ENCODE results near the gene MAP9.
"Not testable (repeated sequence)": the region's sequence is repeated elsewhere in the genome, so short reads cannot be mapped to it uniquely, and the experiment has no call there.

MAP9 gene

DNA sequence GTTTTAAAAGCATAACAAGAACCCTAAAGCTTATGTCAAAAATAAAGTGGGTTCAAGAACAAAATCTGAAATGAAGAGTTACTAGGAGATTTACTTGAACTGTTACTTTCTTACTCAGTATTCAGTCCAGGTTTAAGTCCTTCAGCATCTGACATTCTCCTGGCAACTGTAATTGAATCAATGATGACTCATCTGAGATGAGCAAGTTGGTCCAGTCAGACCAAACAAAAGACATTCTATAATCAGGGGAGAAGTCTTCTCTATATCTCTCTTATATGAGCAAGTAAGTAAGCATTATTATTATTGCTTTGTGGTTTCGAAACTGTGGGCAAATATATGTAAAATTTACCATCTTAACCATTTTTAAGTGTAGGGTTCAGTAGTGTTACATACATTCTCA lies 34.6 kb downstream of the MAP9 start:
- no peak for DNase-seq (ENCODE audit: low read depth)

DNA sequence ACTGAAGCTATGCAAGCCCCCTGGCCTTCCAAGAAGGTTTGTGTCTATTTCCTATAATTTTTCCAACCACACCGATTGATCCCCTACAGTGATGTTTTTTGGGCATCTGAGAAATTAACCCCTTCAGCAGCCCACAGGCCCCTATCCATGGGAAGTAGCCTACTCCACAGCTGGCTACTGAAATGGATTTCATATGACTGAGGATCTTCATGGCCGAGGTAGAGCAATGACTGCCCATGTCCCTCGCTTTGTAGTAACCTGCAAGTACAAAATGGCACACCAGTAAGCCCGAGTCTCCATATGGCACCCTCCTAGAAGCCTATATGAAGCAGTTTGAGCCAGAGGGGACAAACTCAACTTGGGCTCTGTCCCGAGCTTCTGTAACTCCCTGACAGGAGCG lies 36.8 kb downstream of the MAP9 start:
- no peak for DNase-seq (ENCODE audit: low read depth)

DNA sequence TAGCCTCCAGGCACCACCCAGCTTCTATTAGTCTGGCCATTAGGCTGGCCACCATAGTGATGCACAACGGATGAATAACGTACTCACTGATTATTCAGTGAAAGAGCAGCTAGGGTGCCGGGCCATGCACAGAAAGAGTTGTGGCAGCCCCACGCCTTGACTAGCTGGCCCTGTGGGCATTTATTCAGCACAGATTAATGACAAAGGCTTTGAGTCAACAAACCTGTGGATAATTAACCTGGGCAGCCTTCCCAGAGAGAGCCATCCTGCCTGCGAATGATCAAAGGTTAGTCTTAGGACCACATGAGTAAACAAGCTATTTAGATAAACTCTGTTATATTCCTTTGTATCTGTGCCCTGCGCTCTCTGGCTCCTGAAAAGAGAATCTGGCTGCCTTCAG lies 37.2 kb downstream of the MAP9 start:
- no peak for DNase-seq (ENCODE audit: low read depth)

DNA sequence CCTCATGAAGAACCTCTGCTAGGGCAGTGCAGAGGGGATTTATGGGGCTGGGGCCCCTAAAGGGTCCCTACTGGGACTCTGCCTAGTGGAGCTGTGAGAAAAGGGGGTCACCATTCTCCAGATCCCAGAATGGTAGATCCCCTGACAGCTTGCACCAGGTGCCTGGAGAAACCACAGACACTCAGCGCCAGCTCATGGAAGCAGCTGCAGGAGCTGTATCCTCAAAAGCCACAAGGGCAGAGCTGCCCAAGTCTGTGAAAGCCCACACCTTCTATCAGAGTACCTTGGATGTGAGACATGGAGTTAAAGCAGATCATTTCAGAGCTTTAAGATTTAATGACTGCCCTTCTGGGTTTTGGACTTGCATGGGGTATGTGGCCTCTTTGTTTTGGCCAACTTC lies 38.6 kb downstream of the MAP9 start:
- no peak for DNase-seq (ENCODE audit: low read depth)

DNA sequence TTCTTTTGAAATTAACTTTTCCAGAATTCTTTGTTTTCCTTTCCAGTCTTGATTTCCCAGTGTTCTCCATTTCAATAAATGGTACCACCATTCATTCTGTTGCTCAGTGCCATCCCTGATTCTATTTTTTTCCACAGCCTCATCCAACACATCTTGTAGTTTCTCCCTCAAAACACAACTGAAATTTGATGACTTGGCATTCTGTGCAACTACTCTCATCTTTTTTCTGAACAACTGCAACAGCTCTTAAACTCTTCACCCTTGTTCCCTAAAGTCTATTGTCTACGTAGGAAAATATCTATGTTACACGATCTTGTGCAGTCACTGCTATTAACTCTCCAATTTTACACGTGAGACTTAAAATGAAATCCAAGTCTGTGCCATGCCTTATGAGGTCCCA lies 40.5 kb downstream of the MAP9 start:
- DNase-seq (ENCODE audit: low read depth) = no peak

DNA sequence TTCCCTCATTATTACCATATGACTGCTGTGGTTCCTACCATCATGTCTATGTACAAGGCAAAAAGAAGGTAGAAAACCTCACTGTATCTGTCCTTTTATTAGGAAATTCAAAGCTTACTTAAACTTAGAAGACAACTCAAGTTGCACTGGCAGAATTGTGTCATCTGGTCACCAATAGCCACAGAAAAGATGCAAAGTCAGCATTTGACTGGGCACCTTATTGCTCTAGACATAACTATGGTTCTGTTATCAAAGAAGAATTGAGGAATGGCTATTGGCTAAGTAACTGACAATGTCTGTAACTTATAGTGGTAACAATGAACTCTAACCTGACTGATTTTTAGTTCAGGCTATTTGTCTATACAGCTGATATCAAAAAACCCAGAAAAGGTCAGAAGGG lies 45.3 kb downstream of the MAP9 start:
- no peak for DNase-seq (ENCODE audit: low read depth)

DNA sequence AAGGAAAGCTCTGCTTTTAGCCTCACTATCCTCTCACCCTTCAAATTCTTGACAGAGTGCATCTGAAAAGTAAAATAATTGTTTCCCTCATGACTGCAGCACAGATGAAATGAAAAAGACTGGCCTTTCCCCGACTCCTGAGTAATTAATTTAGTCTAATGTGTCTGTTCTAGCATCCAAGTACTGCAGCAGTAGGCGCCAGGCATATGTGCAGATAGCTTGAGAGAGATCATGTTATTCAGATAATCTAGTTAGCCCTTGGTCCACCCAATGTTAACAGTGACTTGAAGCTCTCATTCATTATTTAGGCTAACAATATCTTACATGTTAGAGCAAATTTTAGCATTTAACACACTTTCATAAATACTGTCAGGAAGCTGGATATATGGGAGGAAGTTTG lies 54.0 kb downstream of the MAP9 start:
- no peak for DNase-seq (ENCODE audit: low read depth)

DNA sequence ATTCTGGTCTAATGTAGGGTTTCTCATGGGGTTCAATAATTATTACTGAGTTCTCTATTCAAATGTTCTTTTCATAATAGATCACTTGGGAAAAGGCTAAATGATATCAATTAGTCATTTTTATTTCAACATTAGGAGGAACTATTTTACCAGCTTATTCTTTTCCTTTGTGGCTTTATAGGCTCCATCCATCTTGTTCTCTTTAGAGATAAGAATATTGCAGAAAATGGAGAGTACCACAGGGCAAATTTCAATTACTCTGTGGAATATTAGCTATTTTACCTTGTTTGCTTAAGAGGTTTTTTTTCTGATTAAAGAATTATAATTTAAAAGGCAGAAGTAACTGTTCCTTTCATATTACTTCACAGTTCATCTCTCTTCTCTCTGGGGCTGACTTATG lies 55.8 kb downstream of the MAP9 start:
- DNase-seq (ENCODE audit: low read depth) = no peak

DNA sequence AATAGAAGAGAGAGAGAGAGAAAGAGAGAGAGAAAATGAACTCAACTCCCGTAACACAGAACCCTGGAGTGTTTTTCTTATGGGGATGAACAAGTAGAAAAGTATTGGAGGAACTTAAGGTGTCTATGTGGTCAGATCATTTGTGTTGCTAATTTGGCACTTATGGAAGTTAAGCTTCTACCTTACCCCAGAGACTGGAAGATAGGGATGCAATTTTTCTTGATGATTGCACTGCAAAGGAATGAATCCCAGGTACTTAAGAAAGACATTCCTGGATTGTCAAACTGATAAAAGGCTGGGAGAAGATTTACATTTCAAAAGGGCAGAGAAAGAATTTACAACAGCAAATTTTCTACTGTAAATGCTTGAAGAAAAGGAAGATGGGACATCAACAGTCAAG lies 57.2 kb downstream of the MAP9 start:
- no peak for DNase-seq (ENCODE audit: low read depth)

DNA sequence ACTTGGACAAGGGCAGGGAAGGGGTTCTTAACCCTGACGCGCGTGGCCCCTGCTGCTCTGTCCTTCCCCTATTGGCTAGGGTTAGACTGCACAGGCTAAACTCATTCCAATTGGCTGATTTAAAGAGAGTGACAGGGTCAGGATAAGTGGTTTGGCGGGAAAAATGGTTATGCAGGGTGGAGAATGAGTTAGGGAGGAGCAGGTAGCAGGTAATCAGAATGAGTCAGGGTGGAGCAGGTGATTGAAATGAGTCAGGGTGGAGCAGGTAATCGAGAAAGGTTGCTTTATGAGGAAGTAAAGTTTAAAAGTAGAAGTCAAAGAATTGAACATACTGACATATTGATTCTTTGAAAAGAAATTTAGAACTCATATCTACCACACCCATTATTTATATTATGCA lies 64.7 kb downstream of the MAP9 start:
- DNase-seq (ENCODE audit: low read depth) = not testable (repeated sequence)

DNA sequence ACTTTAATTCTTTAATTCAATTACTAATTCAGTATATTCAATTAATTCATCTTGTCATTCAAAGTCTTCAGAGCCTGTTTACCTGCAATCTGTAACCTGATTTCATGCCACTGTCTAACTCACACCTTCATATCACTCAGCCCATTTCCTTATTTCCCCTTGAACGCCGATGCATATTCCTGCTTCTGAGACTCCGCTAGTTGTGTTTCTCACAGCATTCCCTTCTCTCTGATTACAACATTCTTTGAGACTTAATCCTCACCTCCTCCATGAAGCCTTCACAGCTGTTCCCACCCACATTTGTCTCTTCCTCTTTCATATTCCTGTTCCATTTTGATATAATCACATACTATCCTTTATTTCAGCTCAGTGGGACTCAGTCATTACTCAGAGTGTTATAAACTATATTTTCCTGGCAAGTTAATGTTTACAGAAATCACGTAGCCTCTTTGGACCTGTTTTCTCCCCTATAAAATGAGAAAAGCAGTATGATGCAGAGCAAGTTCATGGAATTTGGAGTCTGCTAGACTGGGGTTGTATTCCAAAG lies 69.0 kb downstream of the MAP9 start:
- DNase-seq (ENCODE audit: low read depth) = no peak

DNA sequence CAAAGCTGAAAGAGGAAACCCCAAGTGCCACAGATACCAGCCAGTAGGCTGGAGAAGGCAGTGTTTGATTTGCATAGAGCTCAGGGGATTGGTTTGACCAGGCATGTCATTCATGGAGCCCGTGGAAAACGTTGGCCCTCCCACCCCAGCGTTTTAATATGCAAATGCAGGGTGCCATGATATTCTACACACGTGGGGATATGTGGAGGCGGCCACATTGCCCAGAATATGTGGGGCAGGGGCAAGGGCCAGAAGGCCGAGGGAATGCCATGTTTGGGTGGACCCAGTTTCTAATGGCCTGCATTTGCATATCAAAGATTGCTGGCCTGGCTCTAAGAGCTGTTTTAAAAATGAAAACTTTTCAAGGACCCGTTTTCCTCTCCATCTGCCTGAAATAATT lies 71.1 kb downstream of the MAP9 start:
- no peak for DNase-seq (ENCODE audit: low read depth)

DNA sequence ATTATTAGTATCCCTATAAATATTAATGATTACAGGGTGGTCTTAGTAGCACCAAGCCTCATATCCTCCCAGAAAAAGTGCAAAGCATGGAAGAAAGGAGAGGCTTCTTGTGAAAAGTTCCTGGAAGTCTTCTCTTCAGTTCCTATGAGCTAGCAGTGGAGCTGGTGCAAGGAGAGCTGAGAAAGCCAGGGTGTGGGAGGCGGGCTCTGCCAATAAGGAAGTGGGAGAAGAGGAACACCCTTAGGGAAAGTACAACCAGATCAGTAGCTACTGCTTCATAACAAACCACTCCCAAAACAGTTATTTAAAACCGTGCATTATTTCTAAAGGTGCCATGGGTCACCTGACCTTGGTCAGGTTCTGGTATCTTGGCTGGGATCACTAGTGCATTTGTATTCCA lies 72.4 kb downstream of the MAP9 start:
- DNase-seq (ENCODE audit: low read depth) = no peak

DNA sequence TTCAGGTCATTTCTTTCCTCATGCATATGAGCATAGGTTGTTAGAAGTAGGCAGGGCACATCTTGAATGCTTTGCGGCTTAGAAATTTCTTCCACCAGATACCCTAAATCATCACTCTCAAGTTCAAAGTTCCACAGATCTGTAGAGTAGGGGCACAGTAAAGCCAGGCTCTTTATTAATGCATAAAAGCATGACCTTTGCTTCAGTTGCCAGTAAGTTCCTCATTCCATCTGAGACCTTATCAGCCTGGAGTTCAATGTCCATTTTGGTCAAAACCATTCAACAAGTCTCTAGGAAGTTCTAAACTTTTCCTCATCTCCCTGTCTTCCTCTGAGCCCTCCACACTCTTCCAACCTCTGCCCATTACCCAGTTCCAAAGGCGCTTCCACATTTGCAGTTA lies 77.7 kb downstream of the MAP9 start:
- DNase-seq (ENCODE audit: low read depth) = no peak
